Trophoblast cell (in vitro differentiated cells and primary cell): ENCODE data around the gene YTHDF2.
A peak's percentile ranks its signal among the peaks of the same experiment; 100 is the strongest.
"Not testable (repeated sequence)": the region's sequence is repeated elsewhere in the genome, so short reads cannot be mapped to it uniquely, and the experiment has no call there.

Experiments used
- DNase-seq, 2 donors: peaks; one replicate each; pipeline ENCODE4 v3.0.0-alpha.2; 2016
- H2AFZ ChIP-seq: 2 replicates; pipeline ENCODE4 v1.6.1; 2013; ENCODE audit warnings: low read length, moderate library complexity, mild to moderate bottlenecking; ENCODE audit not compliant: insufficient read depth, poor library complexity
- H2AK5ac ChIP-seq: 2 replicates; pipeline ENCODE4 v1.6.1; 2013; ENCODE audit warnings: mild to moderate bottlenecking, low read length
- H2BK120ac ChIP-seq: 2 replicates; pipeline ENCODE4 v1.6.1; 2013; ENCODE audit warnings: low read length, mild to moderate bottlenecking, moderate library complexity; ENCODE audit not compliant: insufficient read depth, poor library complexity
- H2BK12ac ChIP-seq: 2 replicates; pipeline ENCODE4 v1.6.1; 2013; ENCODE audit warnings: mild to moderate bottlenecking, low read length, moderate library complexity
- H2BK5ac ChIP-seq: 2 replicates; pipeline ENCODE4 v1.6.1; 2013; ENCODE audit warnings: low read length, low read depth, moderate library complexity, mild to moderate bottlenecking; ENCODE audit not compliant: poor library complexity
- H3K14ac ChIP-seq: 2 replicates; pipeline ENCODE4 v1.6.1; 2013; ENCODE audit warnings: mild to moderate bottlenecking, low read length
- H3K18ac ChIP-seq: 2 replicates; pipeline ENCODE4 v1.6.1; 2013; ENCODE audit warnings: mild to moderate bottlenecking, low read length
- H3K23ac ChIP-seq: 2 replicates; pipeline ENCODE4 v1.6.1; 2013; ENCODE audit warnings: low read length
- H3K27ac ChIP-seq: 2 replicates; pipeline ENCODE4 v1.5.1; 2013; ENCODE audit warnings: low read depth, mild to moderate bottlenecking, inconsistent platforms, low read length, moderate library complexity
- H3K27me3 ChIP-seq: 2 replicates; pipeline ENCODE4 v1.6.1; 2013; ENCODE audit warnings: inconsistent platforms, mild to moderate bottlenecking, low read length, moderate library complexity; ENCODE audit not compliant: insufficient read depth
- H3K36me3 ChIP-seq, 2 experiments: 1 replicate in 1 of 2; 2 replicates in 1 of 2; pipeline ENCODE4 v1.6.1; 2013; ENCODE audit warnings: low read length in 2 of 2, mild to moderate bottlenecking in 2 of 2, moderate library complexity in 1 of 2; ENCODE audit not compliant: insufficient read depth in 2 of 2, control insufficient read depth in 1 of 2
- H3K4ac ChIP-seq: 2 replicates; pipeline ENCODE4 v1.6.1; 2013; ENCODE audit warnings: low read depth, mild to moderate bottlenecking, low read length, moderate library complexity
- H3K4me1 ChIP-seq, 2 experiments: 1 replicate in 1 of 2; 2 replicates in 1 of 2; pipeline ENCODE4 v1.6.1; 2013; ENCODE audit warnings: low read length in 2 of 2, mild to moderate bottlenecking in 2 of 2, moderate library complexity in 1 of 2; ENCODE audit not compliant: insufficient read depth in 2 of 2, control insufficient read depth in 1 of 2
- H3K4me2 ChIP-seq: 2 replicates; pipeline ENCODE4 v1.6.1; 2013; ENCODE audit warnings: inconsistent platforms, mild to moderate bottlenecking, low read length, moderate library complexity
- H3K4me3 ChIP-seq: 2 replicates; pipeline ENCODE4 v1.5.1; 2013; ENCODE audit warnings: mild to moderate bottlenecking, low read depth, low read length, inconsistent platforms
- H3K79me1 ChIP-seq: one replicate; pipeline ENCODE4 v1.6.1; 2013; ENCODE audit warnings: low read length
- H3K79me2 ChIP-seq: 2 replicates; pipeline ENCODE4 v1.6.1; 2013; ENCODE audit warnings: low read length, mild to moderate bottlenecking; ENCODE audit not compliant: control insufficient read depth, insufficient read depth, poor library complexity
- H3K9ac ChIP-seq: 2 replicates; pipeline ENCODE4 v1.6.1; 2013; ENCODE audit warnings: mild to moderate bottlenecking, low read length
- H3K9me3 ChIP-seq: 2 replicates; pipeline ENCODE4 v1.6.1; 2013; ENCODE audit warnings: low read depth, mild to moderate bottlenecking, control low read depth, inconsistent platforms, low read length; ENCODE audit not compliant: insufficient read depth
- H4K12ac ChIP-seq: 2 replicates; pipeline ENCODE4 v1.6.1; 2013; ENCODE audit warnings: low read depth, mild to moderate bottlenecking, low read length, moderate library complexity
- H4K8ac ChIP-seq: 2 replicates; pipeline ENCODE4 v1.6.1; 2013; ENCODE audit warnings: low read depth, mild to moderate bottlenecking, low read length, moderate library complexity
- H4K91ac ChIP-seq: one replicate; pipeline ENCODE4 v1.6.1; 2013; ENCODE audit warnings: low read depth, mild to moderate bottlenecking, low read length, moderate library complexity
- WGBS: extraction: QIAGEN DNeasy Blood & Tissue Kit; methylation state at CpG from one replicate; pipeline ENCODE4 v1.1.7; 2013; ENCODE audit warnings: missing lambda C conversion rate; ENCODE audit not compliant: insufficient read length, insufficient coverage; ENCODE audit errors: extremely low coverage; 5-methylcytosine and 5-hydroxymethylcytosine counted together

YTHDF2 gene

GRCh38 chr1:28721927-28722326 is 14.8 kb upstream of the YTHDF2 start:
- H3K4ac ChIP-seq, H3K27me3 ChIP-seq, H2BK5ac ChIP-seq, H4K91ac ChIP-seq, H3K9me3 ChIP-seq, H3K79me1 ChIP-seq, H4K8ac ChIP-seq, H3K79me2 ChIP-seq, H2AK5ac ChIP-seq, H2AFZ ChIP-seq, H3K36me3 ChIP-seq, H3K27ac ChIP-seq, H3K23ac ChIP-seq, H2BK120ac ChIP-seq, H4K12ac ChIP-seq, H3K9ac ChIP-seq, H3K14ac ChIP-seq, H3K4me2 ChIP-seq, H3K4me3 ChIP-seq, H3K4me1 ChIP-seq, H3K18ac ChIP-seq, H2BK12ac ChIP-seq: not testable (repeated sequence)
- peak; percentile 94 to 96 for DNase-seq
- no CpG with 5 or more reads among the region's 18 CpGs for WGBS

GRCh38 chr1:28725365-28725764 is 11.4 kb upstream of the YTHDF2 start:
- H3K79me2 ChIP-seq, H3K9me3 ChIP-seq, H3K4me2 ChIP-seq, H3K18ac ChIP-seq, H3K4ac ChIP-seq, H3K14ac ChIP-seq, H3K27ac ChIP-seq, H4K91ac ChIP-seq, H2BK120ac ChIP-seq, H2BK5ac ChIP-seq, H4K12ac ChIP-seq, H3K4me3 ChIP-seq, H4K8ac ChIP-seq, H3K4me1 ChIP-seq, H3K9ac ChIP-seq, DNase-seq, H3K79me1 ChIP-seq, H2BK12ac ChIP-seq, H3K36me3 ChIP-seq, H2AK5ac ChIP-seq, H3K23ac ChIP-seq, H3K27me3 ChIP-seq, H2AFZ ChIP-seq: not testable (repeated sequence)
- WGBS: no CpG with 5 or more reads among the region's 5 CpGs

DNA sequence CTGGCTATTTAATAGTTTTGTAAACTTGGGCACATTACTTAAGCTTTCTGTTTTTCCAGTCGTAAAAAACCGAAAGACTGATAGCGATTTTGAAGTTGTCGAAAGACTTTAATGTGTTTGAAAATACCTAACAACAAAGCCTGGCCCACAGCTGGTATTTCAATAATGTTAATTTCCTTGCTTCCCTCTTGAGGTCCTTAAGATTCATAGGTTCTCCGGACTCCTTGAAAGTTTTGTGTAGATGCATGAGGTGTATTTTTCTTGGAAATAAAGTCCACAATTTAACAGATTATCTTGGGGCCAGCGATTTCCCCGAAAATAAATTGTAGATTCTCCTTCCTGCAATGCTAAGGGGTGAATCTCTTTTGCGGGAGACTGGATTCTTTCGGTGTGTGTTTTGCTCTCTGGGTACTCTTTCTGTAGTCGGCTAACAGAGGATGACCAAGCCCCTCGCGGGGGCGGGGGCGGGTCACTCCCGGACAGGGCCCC is 735 bp upstream of the YTHDF2 start:
- peak overlapping the region; percentile 93 for H3K27ac ChIP-seq
- no peak overlapping the region for H2BK12ac ChIP-seq
- peak overlapping the region; percentile 65 for H4K91ac ChIP-seq
- peak overlapping the region; percentile 33 for H3K4me3 ChIP-seq
- H3K79me1 ChIP-seq: peaks cover 27% of the 10 kb centered on the region
- no peak overlapping the region for H3K18ac ChIP-seq
- peaks cover 22% of the 10 kb centered on the region for H3K79me2 ChIP-seq
- H3K14ac ChIP-seq: peak overlapping the region; percentile 21
- H3K9ac ChIP-seq: peak overlapping the region; percentile 25
- H2BK120ac ChIP-seq: peak overlapping the region; percentile 83
- peak overlapping the region; percentile 50 for H4K8ac ChIP-seq
- H2AK5ac ChIP-seq: no peak overlapping the region
- peaks cover 10 to 12% of the 10 kb centered on the region in 2 experiments for H3K36me3 ChIP-seq
- no peaks in the 10 kb centered on the region for H3K9me3 ChIP-seq
- H3K4me1 ChIP-seq: peaks cover 3% of the 10 kb centered on the region in 2 experiments
- no peak overlapping the region for H3K23ac ChIP-seq
- no peaks in the 10 kb centered on the region for H3K27me3 ChIP-seq
- DNase-seq: peak; percentile 35 to 70
- peak overlapping the region; percentile 25 for H2AFZ ChIP-seq
- H2BK5ac ChIP-seq: peak overlapping the region; percentile 61
- no peak overlapping the region for H4K12ac ChIP-seq
- WGBS: no CpG with 5 or more reads among the region's 15 CpGs
- H3K4me2 ChIP-seq: peak overlapping the region; percentile 77
- peak overlapping the region; percentile 13 for H3K4ac ChIP-seq

GRCh38 chr1:28737307-28738132 is 780 bp downstream of the YTHDF2 start:
- peak; percentile 33 to 54 for DNase-seq
- H4K91ac ChIP-seq: peak overlapping the region; percentile 96
- no CpG with 5 or more reads among the region's 53 CpGs for WGBS

More at GRCh38 chr1:28737307-28738132, 780 bp downstream of the YTHDF2 start:
- H4K8ac ChIP-seq: peak overlapping the region; percentile 75
- H3K4ac ChIP-seq: peak overlapping the region; percentile 89
- H3K4me3 ChIP-seq: peak overlapping the region; percentile 90
- H3K9me3 ChIP-seq: no peaks in the 10 kb centered on the region
- peak overlapping the region; percentile 21 for H2AK5ac ChIP-seq
- H3K36me3 ChIP-seq: peaks cover 22% of the 10 kb centered on the region in 2 experiments
- peak overlapping the region; percentile 93 for H3K27ac ChIP-seq
- H3K4me2 ChIP-seq: peak overlapping the region; percentile 97
- no peak overlapping the region for H3K23ac ChIP-seq
- H2BK12ac ChIP-seq: no peak overlapping the region
- peak overlapping the region; percentile 85 for H3K14ac ChIP-seq
- peaks cover 27% of the 10 kb centered on the region for H3K79me1 ChIP-seq
- H2BK120ac ChIP-seq: peak overlapping the region; percentile 86
- H3K18ac ChIP-seq: peak overlapping the region; percentile 95
- peaks cover 26% of the 10 kb centered on the region for H3K79me2 ChIP-seq
- H2AFZ ChIP-seq: peak overlapping the region; percentile 38
- H3K27me3 ChIP-seq: no peaks in the 10 kb centered on the region
- peaks cover 3% of the 10 kb centered on the region in 2 experiments for H3K4me1 ChIP-seq
- peak overlapping the region; percentile 98 for H3K9ac ChIP-seq
- H4K12ac ChIP-seq: peak overlapping the region; percentile 65
- peak overlapping the region; percentile 84 for H2BK5ac ChIP-seq
